ENCODE results near the gene COPG2. TPM values are rescaled to one million over a fixed set of nuclear protein-coding genes. Genes with fewer than 3 reads are reported as not detected.
"Not testable (repeated sequence)": the region's sequence is repeated elsewhere in the genome, so short reads cannot be mapped to it uniquely, and the experiment has no call there.

Gene COPG2
- total RNA-seq, 1 donor from 2014 or later, result 47.5 TPM

- Histone ChIP-seq H3K36me3 (ENCODE audit: control insufficient read depth in 3 of 3, insufficient read depth in 3 of 3, low read length in 3 of 3) (peaks cover 0 to 10% (median 0%) of the 10 kb centered on the region in 3 donors), H3K9ac (ENCODE audit: low read depth in 1 of 3, low read length in 3 of 3) (no peak overlapping the region), H3K4me1 (ENCODE audit: control insufficient read depth in 3 of 3, insufficient read depth in 3 of 3, low read length in 3 of 3) (no peaks in the 10 kb centered on the region), H3K9me3 (ENCODE audit: control insufficient read depth in 3 of 3, low read length in 3 of 3) (no peaks in the 10 kb centered on the region), H3K4me3 (ENCODE audit: low read length in 3 of 3) (no peak overlapping the region), H3K27me3 (ENCODE audit: control insufficient read depth in 3 of 3, insufficient read depth in 3 of 3, low read length in 3 of 3) (no peaks in the 10 kb centered on the region), H3K27ac (ENCODE audit: low read depth, low read length) (no peak overlapping the region)
Measured at GRCh38 chr7:130515315-130516040, 153.1 kb downstream of the COPG2 start.

GRCh38 chr7:130513447-130513846 is 155.1 kb downstream of the COPG2 start:
- H3K27ac ChIP-seq (ENCODE audit: low read depth, low read length), result no peak overlapping the region
- no peaks in the 10 kb centered on the region for H3K27me3 ChIP-seq (ENCODE audit: control insufficient read depth in 3 of 3, insufficient read depth in 3 of 3, low read length in 3 of 3)
- no peaks in the 10 kb centered on the region for H3K9me3 ChIP-seq (ENCODE audit: control insufficient read depth in 3 of 3, low read length in 3 of 3)
- H3K4me3 ChIP-seq (ENCODE audit: low read length in 3 of 3), result no peak overlapping the region
- H3K36me3 ChIP-seq (ENCODE audit: control insufficient read depth in 3 of 3, insufficient read depth in 3 of 3, low read length in 3 of 3), result peaks cover 0 to 13% (median 3%) of the 10 kb centered on the region in 3 donors
- H3K4me1 ChIP-seq (ENCODE audit: control insufficient read depth in 3 of 3, insufficient read depth in 3 of 3, low read length in 3 of 3), result no peaks in the 10 kb centered on the region
- no peak overlapping the region for H3K9ac ChIP-seq (ENCODE audit: low read depth in 1 of 3, low read length in 3 of 3)

- H3K9me3 ChIP-seq (ENCODE audit: control insufficient read depth in 3 of 3, low read length in 3 of 3); H3K9ac ChIP-seq (ENCODE audit: low read depth in 1 of 3, low read length in 3 of 3); H3K27ac ChIP-seq (ENCODE audit: low read depth, low read length); H3K4me1 ChIP-seq (ENCODE audit: control insufficient read depth in 3 of 3, insufficient read depth in 3 of 3, low read length in 3 of 3); H3K27me3 ChIP-seq (ENCODE audit: control insufficient read depth in 3 of 3, insufficient read depth in 3 of 3, low read length in 3 of 3); H3K4me3 ChIP-seq (ENCODE audit: low read length in 3 of 3): not testable (repeated sequence)
- peaks cover 0 to 22% (median 12%) of the 10 kb centered on the region in 3 donors for H3K36me3 ChIP-seq (ENCODE audit: control insufficient read depth in 3 of 3, insufficient read depth in 3 of 3, low read length in 3 of 3)
Measured at GRCh38 chr7:130512038-130512437, 156.5 kb downstream of the COPG2 start.

- no peaks in the 10 kb centered on the region for H3K4me1 ChIP-seq (ENCODE audit: control insufficient read depth in 3 of 3, insufficient read depth in 3 of 3, low read length in 3 of 3)
- no peak overlapping the region for H3K9ac ChIP-seq (ENCODE audit: low read depth in 1 of 3, low read length in 3 of 3)
- no peaks in the 10 kb centered on the region for H3K9me3 ChIP-seq (ENCODE audit: control insufficient read depth in 3 of 3, low read length in 3 of 3)
- H3K36me3 ChIP-seq (ENCODE audit: control insufficient read depth in 3 of 3, insufficient read depth in 3 of 3, low read length in 3 of 3), result peaks cover 0 to 33% (median 23%) of the 10 kb centered on the region in 3 donors
- H3K27me3 ChIP-seq (ENCODE audit: control insufficient read depth in 3 of 3, insufficient read depth in 3 of 3, low read length in 3 of 3), result no peaks in the 10 kb centered on the region
- H3K4me3 ChIP-seq (ENCODE audit: low read length in 3 of 3), result no peak overlapping the region
- no peak overlapping the region for H3K27ac ChIP-seq (ENCODE audit: low read depth, low read length)
Measured at GRCh38 chr7:130506358-130506757, 162.2 kb downstream of the COPG2 start.

- H3K9me3 ChIP-seq (ENCODE audit: control insufficient read depth in 3 of 3, low read length in 3 of 3), result no peaks in the 10 kb centered on the region
- no peak overlapping the region for H3K9ac ChIP-seq (ENCODE audit: low read depth in 1 of 3, low read length in 3 of 3)
- H3K36me3 ChIP-seq (ENCODE audit: control insufficient read depth in 3 of 3, insufficient read depth in 3 of 3, low read length in 3 of 3), result peaks cover 0 to 33% (median 23%) of the 10 kb centered on the region in 3 donors
- no peaks in the 10 kb centered on the region for H3K27me3 ChIP-seq (ENCODE audit: control insufficient read depth in 3 of 3, insufficient read depth in 3 of 3, low read length in 3 of 3)
- no peak overlapping the region for H3K27ac ChIP-seq (ENCODE audit: low read depth, low read length)
- no peaks in the 10 kb centered on the region for H3K4me1 ChIP-seq (ENCODE audit: control insufficient read depth in 3 of 3, insufficient read depth in 3 of 3, low read length in 3 of 3)
- H3K4me3 ChIP-seq (ENCODE audit: low read length in 3 of 3), result no peak overlapping the region
Measured at GRCh38 chr7:130505753-130506152, 162.8 kb downstream of the COPG2 start.

DNA sequence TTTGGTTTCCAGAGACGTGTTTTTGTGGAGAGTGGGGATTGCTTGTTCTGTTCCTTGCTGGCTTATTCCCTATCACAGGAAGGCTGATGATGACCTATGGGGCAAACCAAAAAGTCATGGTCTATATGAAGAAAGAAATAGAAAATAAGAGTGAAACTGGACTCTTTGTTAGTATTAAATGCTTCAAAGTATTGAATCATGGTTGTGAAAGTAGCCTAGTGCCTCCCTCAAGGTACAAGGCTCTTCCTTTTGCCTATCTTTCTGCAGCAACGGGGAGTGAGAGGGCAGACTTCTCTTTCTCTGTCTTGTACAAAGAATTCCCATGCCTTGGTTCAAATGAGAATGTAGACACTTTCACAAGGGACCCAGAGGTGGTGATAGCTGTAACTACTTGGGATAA is 167.6 kb downstream of the COPG2 start:
- no peak overlapping the region for H3K9ac ChIP-seq (ENCODE audit: low read depth in 1 of 3, low read length in 3 of 3)
- H3K4me1 ChIP-seq (ENCODE audit: control insufficient read depth in 3 of 3, insufficient read depth in 3 of 3, low read length in 3 of 3), result no peaks in the 10 kb centered on the region
- H3K27ac ChIP-seq (ENCODE audit: low read depth, low read length), result no peak overlapping the region
- peaks cover 0 to 16% (median 11%) of the 10 kb centered on the region in 3 donors for H3K36me3 ChIP-seq (ENCODE audit: control insufficient read depth in 3 of 3, insufficient read depth in 3 of 3, low read length in 3 of 3)
- no peaks in the 10 kb centered on the region for H3K27me3 ChIP-seq (ENCODE audit: control insufficient read depth in 3 of 3, insufficient read depth in 3 of 3, low read length in 3 of 3)
- H3K4me3 ChIP-seq (ENCODE audit: low read length in 3 of 3), result no peak overlapping the region
- no peaks in the 10 kb centered on the region for H3K9me3 ChIP-seq (ENCODE audit: control insufficient read depth in 3 of 3, low read length in 3 of 3)

GRCh38 chr7:130500463-130500862 is 168.1 kb downstream of the COPG2 start:
- Histone ChIP-seq H3K4me1 (ENCODE audit: control insufficient read depth in 3 of 3, insufficient read depth in 3 of 3, low read length in 3 of 3) (no peaks in the 10 kb centered on the region), H3K9ac (ENCODE audit: low read depth in 1 of 3, low read length in 3 of 3) (no peak overlapping the region), H3K36me3 (ENCODE audit: control insufficient read depth in 3 of 3, insufficient read depth in 3 of 3, low read length in 3 of 3) (peaks cover 0 to 16% (median 10%) of the 10 kb centered on the region in 3 donors), H3K27ac (ENCODE audit: low read depth, low read length) (no peak overlapping the region), H3K9me3 (ENCODE audit: control insufficient read depth in 3 of 3, low read length in 3 of 3) (no peaks in the 10 kb centered on the region), H3K4me3 (ENCODE audit: low read length in 3 of 3) (no peak overlapping the region), H3K27me3 (ENCODE audit: control insufficient read depth in 3 of 3, insufficient read depth in 3 of 3, low read length in 3 of 3) (peaks cover 0 to under 1% (median 0%) of the 10 kb centered on the region in 3 donors)

DNA sequence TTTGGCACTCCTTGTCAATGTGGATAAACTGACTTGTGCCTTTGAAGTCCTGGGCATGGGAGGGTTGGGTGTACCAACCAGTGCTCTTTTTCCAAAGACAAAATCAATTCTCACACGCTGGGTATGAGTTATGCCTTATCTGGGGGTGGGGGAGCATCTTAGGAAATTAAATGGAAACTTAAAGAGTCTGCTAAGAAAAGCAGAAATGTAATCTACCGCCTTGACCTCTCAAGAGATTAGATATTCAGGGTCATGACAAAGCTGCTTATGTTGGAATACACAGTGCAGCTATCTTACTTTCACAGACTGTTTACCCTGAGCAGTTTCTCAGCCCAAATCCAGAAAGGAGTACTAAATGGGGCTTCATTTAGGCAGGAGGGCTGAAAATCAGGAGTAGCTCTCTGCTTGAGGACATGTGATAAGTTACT is 174.1 kb downstream of the COPG2 start:
- Histone ChIP-seq H3K27ac (ENCODE audit: low read depth, low read length) (no peak overlapping the region), H3K4me3 (ENCODE audit: low read length in 3 of 3) (no peak overlapping the region), H3K27me3 (ENCODE audit: control insufficient read depth in 3 of 3, insufficient read depth in 3 of 3, low read length in 3 of 3) (peaks cover 13 to 50% (median 26%) of the 10 kb centered on the region in 3 donors), H3K36me3 (ENCODE audit: control insufficient read depth in 3 of 3, insufficient read depth in 3 of 3, low read length in 3 of 3) (peaks cover 0 to 3% (median 0%) of the 10 kb centered on the region in 3 donors), H3K9ac (ENCODE audit: low read depth in 1 of 3, low read length in 3 of 3) (no peak overlapping the region), H3K9me3 (ENCODE audit: control insufficient read depth in 3 of 3, low read length in 3 of 3) (no peaks in the 10 kb centered on the region), H3K4me1 (ENCODE audit: control insufficient read depth in 3 of 3, insufficient read depth in 3 of 3, low read length in 3 of 3) (peaks cover 7 to 24% (median 10%) of the 10 kb centered on the region in 3 donors)

DNA sequence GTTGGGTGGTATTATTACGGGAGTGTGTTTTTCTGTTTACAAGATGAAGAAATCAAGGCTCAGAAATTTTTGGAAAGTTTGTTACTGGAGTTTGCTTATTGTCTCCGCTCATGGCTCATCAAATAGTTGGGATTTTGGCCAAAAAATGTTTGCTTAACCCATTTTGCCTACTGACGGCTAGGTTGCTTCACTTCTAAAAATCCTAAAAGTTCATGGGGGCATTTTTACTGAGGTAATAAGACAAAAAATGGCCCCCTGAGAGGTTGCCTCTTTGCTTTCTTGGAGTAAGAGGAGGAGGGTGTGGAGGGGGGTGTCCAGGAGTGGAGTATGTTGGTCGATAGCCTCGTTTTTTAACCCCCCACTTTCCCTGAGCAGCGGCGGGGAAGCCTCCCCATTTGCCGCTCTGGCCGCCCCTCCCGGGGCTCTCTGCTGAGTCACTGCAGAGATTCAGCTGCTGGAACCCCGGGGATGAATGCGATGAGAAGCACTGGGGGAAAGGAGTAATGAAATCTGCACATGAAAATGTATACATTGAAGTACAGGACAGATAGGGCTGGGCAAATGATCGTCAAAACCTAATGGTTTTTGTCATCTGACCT is 175.2 kb downstream of the COPG2 start:
- H3K27ac ChIP-seq (ENCODE audit: low read depth, low read length), result no peak overlapping the region
- peaks cover 13 to 55% (median 31%) of the 10 kb centered on the region in 3 donors for H3K27me3 ChIP-seq (ENCODE audit: control insufficient read depth in 3 of 3, insufficient read depth in 3 of 3, low read length in 3 of 3)
- peak overlapping the region; percentile 54 to 62 (median 59) for H3K4me3 ChIP-seq (ENCODE audit: low read length in 3 of 3)
- H3K4me1 ChIP-seq (ENCODE audit: control insufficient read depth in 3 of 3, insufficient read depth in 3 of 3, low read length in 3 of 3), result peaks cover 7 to 24% (median 10%) of the 10 kb centered on the region in 3 donors
- H3K9ac ChIP-seq (ENCODE audit: low read depth in 1 of 3, low read length in 3 of 3), result peak overlapping the region in 1 of 3 donors; percentile 21
- H3K36me3 ChIP-seq (ENCODE audit: control insufficient read depth in 3 of 3, insufficient read depth in 3 of 3, low read length in 3 of 3), result peaks cover 0 to 3% (median 0%) of the 10 kb centered on the region in 3 donors
- H3K9me3 ChIP-seq (ENCODE audit: control insufficient read depth in 3 of 3, low read length in 3 of 3), result no peaks in the 10 kb centered on the region
